GM15510 (cell line): ENCODE results near the gene SLIT1.

Experiments used
- POLR2A ChIP-seq: IDR thresholded peaks from 3 replicates; pipeline ENCODE4 v1.6.1; 2011; ENCODE audit warnings: borderline replicate concordance; ENCODE audit not compliant: insufficient read length; ENCODE audit errors: extremely low read depth

Gene SLIT1

DNA sequence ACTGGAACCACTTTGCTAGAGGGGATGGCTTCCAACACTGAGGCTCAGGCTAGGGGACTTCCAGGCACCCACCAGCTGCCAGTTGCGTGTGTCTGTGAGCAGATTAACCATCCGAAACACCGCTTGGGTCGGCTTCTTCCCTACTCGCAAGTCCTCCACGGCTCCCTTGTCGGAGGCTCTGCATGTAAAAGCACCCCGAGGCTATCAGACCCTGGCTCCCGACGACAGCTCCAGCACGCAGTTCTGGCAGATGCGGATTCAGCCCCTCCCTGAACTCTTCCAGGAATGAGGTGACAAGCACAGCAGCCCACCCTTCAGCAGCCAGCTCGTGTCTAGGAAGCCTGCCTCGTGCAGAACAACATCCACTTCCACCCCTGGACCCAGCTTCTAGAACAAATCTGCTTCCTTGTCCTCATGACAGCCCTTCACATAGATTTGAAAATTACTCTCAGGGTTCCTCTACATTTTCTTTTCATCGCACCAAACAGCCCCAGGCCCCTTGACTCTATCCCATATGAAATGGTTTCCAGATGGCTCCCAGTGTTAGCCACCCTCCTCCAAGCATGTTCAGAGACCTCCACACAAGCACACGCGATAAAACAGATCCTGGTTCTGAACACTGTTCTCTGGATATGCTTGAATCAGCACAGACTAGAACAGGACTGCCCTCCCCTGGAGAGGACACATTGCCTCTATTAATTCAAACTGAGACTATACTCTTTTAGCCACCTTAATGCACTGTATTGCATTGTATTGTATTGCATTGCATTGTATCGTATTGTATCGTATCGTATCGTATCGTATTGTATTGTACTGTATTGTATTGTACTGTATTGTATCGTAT is 44.6 kb downstream of the SLIT1 start:
- no peak for TF ChIP-seq POLR2A

- no peak for TF ChIP-seq POLR2A
Observed at GRCh38 chr10:97140049-97140846, 45.5 kb downstream of the SLIT1 start.

GRCh38 chr10:97139651-97140048 is 46.1 kb downstream of the SLIT1 start:
- TF ChIP-seq POLR2A, result no peak

DNA sequence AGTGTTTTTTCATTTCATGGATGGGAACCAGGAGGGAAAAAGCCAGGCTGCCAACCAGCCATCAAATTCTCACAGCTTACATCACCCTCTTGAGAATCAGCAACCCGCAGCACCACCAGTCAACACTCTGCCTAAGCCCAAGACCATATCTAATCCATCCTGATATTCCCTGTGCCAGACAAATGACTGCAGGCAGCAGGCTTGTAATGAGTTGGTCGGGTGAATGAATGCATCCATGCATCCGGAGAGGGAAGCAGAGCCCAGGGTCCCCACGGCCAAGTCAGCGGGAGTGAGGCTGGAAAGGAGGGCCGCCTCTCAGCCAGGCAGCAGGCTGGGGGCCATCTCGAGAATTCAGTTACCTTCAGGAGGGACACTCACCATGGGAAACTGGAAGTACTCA is 46.9 kb downstream of the SLIT1 start:
- no peak for TF ChIP-seq POLR2A

DNA sequence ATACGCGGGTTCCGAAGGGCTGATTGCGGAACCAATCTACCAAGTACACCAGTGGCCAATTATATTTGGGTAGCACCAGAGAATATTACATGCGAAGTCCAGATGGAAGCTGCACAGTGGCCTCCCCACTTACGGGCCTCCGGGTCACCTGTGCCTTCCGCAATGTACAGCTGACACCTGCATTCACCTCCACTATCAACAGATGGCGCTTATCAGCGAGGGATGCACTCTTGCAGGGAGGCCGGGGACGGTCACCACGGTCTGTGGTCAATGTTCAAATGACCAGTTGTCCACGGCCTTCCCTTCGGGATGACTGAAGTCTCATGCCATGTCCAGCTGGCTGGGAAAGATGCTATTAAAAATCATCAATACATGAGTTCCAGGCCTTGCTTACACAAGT is 47.6 kb downstream of the SLIT1 start:
- no peak for TF ChIP-seq POLR2A

DNA sequence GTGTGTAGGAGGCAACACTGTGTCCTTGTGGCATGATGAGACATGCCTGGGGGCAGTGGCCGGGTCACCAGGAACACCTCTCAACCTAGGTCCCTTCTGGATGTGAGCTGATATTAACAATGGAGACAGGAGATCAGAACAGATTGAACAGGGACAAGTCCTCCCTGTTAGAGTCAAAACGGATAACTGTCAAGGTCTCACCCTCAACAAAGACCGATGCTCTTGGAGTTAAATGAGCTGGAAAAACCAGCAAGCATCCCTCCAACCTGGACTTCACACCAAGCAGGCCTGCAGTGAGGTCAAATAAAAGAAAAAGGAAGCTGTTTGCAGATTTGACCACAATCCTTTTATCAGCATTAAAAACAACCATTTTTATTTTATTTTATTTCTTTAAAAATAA is 49.0 kb downstream of the SLIT1 start:
- no peak for TF ChIP-seq POLR2A

GRCh38 chr10:97135464-97135863 is 50.3 kb downstream of the SLIT1 start:
- TF ChIP-seq POLR2A, result no peak

DNA sequence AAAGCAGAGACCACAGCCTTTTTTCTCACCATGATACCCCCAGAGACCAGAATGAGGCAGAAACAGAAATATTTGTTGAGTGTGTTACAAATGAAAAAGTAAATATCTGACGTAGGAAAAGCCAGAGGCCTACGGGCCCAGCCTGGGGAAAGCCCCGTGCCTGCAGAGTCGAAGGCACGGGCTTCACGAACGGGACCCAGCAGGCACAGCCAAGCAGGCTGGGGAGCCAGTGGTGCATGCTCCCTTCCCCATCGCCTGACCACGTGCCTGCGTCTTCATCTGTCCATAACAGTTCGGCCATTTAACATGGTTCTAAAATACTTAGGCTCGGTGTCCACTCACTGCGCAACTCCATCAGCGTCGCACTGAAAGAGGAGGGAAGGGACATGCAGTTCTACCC is 50.8 kb downstream of the SLIT1 start:
- no peak for TF ChIP-seq POLR2A

- no peak for TF ChIP-seq POLR2A
Observed at GRCh38 chr10:97134110-97134509, 51.6 kb downstream of the SLIT1 start.

DNA sequence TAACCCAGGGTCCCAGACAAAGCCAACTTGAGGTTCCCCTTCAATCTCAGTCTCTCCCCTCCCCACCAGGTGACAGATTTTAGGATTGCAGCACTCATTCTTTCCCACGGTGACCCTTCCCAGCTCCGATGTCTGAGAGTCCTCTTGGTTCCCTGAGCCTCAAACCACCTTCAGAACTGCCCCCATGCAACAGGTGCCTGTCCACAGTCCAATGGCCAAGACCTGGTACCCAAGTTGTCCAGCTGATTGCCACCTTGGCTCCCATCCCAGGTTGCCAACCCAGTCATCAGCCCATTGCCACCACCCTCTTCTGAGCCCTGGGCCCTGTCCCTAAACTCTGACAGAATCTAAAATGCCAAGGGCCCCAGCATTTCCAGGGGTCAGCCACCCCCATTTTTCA is 53.5 kb downstream of the SLIT1 start:
- no peak for TF ChIP-seq POLR2A

DNA sequence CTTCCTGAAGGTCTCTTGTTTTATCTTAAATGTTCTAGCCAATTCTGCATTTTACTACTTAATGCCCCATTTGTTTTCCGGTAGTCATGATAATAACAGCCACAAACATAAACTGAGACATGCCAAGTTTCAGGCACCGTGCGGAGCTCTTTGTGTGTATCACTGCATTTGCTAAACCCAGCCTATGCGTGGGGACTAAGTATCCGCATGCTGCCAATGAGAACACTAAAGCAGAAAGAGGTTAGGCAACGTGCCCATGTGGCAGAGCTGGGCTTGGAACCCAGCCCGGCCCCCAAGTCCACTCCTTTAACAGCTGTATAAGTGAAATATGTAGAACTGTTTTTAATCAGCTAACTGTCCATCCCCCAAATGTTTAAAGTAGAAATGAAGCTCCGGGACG is 54.1 kb downstream of the SLIT1 start:
- no peak for TF ChIP-seq POLR2A

- TF ChIP-seq POLR2A, result no peak
Observed at GRCh38 chr10:97131181-97131628, 54.6 kb downstream of the SLIT1 start.

DNA sequence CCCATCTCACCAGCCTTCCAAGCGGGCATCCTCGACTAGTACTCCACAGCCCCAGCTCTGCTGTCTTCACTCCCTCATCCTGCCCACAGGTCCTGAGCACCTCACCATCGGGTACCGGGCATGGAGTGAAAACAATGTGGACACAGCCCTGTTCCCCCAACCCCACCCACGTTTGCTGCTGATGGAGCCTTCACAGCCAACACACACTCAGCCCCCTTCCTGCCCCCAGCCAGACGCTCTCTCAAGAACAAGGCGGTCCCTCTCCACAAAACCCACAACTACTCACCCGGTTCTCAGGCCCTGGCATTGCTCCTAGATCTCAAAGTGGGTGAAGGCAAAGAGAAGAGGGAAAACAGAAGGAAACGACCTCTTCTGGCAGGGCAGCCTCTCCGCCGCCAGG is 56.1 kb downstream of the SLIT1 start:
- no peak for TF ChIP-seq POLR2A

GRCh38 chr10:97128516-97129154 is 57.1 kb downstream of the SLIT1 start:
- no peak for TF ChIP-seq POLR2A

DNA sequence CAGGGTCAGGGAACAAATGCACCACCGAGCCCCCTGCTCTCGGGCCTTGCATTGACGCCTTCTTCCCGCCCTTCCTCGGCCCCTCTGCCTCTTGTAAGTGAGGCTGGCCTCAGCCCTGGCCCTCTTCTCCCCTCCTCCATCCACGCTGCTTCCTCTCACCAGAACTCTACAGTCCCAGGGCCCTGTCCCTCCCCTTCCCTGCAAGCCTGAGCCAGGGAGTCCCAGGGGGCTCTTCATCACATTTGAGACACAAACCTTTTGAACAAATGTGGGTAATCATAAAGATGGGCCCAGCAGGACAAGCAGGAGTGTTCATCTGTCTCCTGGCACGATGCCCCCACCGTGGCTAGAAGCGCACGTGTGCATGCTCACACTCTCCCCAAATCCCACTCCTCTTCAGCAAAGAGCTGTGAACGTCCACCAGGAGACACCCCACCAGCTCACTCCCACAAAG is 57.7 kb downstream of the SLIT1 start:
- no peak for TF ChIP-seq POLR2A
